ENCODE measurements around the gene POU6F2. TPM values are rescaled to one million over a fixed set of nuclear protein-coding genes. Genes with fewer than 3 reads are reported as not detected.

POU6F2 gene
- total and polyA plus RNA-seq, 9 of the 15 experiments (the other 6 are each of a cell fraction or from before 2014, with no cell fraction given): 0.29 to 1.5 (median 0.96) TPM

GRCh38 chr7:39460486-39460885 is 482.8 kb downstream of the POU6F2 start:
- DNase-seq (ENCODE audit: extremely low read depth in 1 of 4, low spot score in 3 of 4): no peak
- FAIRE-seq: no peak
- no peak overlapping the region for H3K9ac ChIP-seq (ENCODE audit: insufficient read depth in 1 of 2, low read depth in 2 of 2, low read length in 2 of 2)
- in situ Hi-C loops (cut with MboI): loop anchor here (10.0 kb wide), 1 partner anchor 656 kb away; no protein-coding TSS in a partner anchor
- H3K9me1 ChIP-seq (ENCODE audit: control insufficient read depth, insufficient read depth, low read length): no peaks in the 10 kb centered on the region
- intact Hi-C loops (cut with micrococcal nuclease): no loop called here
- TF ChIP-seq ZNF764 (CRISPR knock-in tag; IDR thresholded peaks at IDR 0.05; ENCODE audit: low read depth) (no peak), VEZF1 (CRISPR knock-in tag; IDR thresholded peaks at IDR 0.05) (no peak), TSHZ1 (CRISPR knock-in tag; IDR thresholded peaks at IDR 0.05) (no peak), HLTF (IDR thresholded peaks at IDR 0.05) (no peak), POLR2A (conservative IDR thresholded peaks at IDR 0.05) (no peak)
- H3K27me3 ChIP-seq (ENCODE audit: control insufficient read depth in 2 of 2, insufficient read depth in 2 of 2, low read length in 2 of 2): peaks cover 5 to 7% of the 10 kb centered on the region in 2 experiments; a peak in 2 of 5 replicates
- no peaks in the 10 kb centered on the region for H3K36me3 ChIP-seq (ENCODE audit: control insufficient read depth, insufficient read depth, low read length)
- WGBS (ENCODE audit: insufficient coverage, low coverage, missing lambda C conversion rate): 65% methylated on average over 18 of the region's 20 CpGs
- no peak overlapping the region for H3K4me2 ChIP-seq (ENCODE audit: insufficient read depth, low read length)
- H3K4me1 ChIP-seq (replicated peaks in 1 of 2; ENCODE audit: control insufficient read depth in 2 of 2, insufficient read depth in 2 of 2, low read length in 2 of 2): peaks cover 4 to 25% of the 10 kb centered on the region in 2 experiments
- BruUV-seq (replicated peaks): no TSS peak
- H3K4me3 ChIP-seq: no peak overlapping the region
- H3K27ac ChIP-seq (ENCODE audit: extremely low read depth, low read depth, low read length): no peak overlapping the region
- POLR2A ChIA-PET: interaction anchor here (0.7 to 1.1 kb wide), 2 partner anchors 14 to 16 kb away, joined by 3 to 4 read pairs; no protein-coding TSS in a partner anchor
- CTCF ChIA-PET (ENCODE audit: low intra/inter-chr PET ratio): interaction anchor here (0.6 kb wide), 1 partner anchor 57 kb away, joined by 3 read pairs; no protein-coding TSS in a partner anchor
- ATAC-seq: no peak
- H4K20me1 ChIP-seq (replicated peaks; ENCODE audit: control insufficient read depth, insufficient read depth, low read length): no peaks in the 10 kb centered on the region
- H2AFZ ChIP-seq (ENCODE audit: low read depth, low read length): peak overlapping the region; percentile 37
- no peaks in the 10 kb centered on the region for H3K79me2 ChIP-seq (ENCODE audit: control insufficient read depth, insufficient read depth, low read length)
- no peaks in the 10 kb centered on the region for H3K9me3 ChIP-seq (replicated peaks; ENCODE audit: control insufficient read depth, insufficient read depth, low read depth, low read length)
